ENCODE results near the gene TRMT44. TPM values are rescaled to one million over a fixed set of nuclear protein-coding genes. Genes with fewer than 3 reads are reported as not detected.

TRMT44 gene
- total RNA-seq, 1 donor from 2014 or later: 11.6 TPM

GRCh38 chr4:8434251-8435073 lies 6.1 kb upstream of the TRMT44 start:
- DNase-seq (ENCODE audit: low spot score) (no peak), ATAC-seq (no peak)

GRCh38 chr4:8435656-8436121 lies 4.9 kb upstream of the TRMT44 start:
- ATAC-seq (no peak), DNase-seq (ENCODE audit: low spot score) (no peak)

GRCh38 chr4:8437281-8437680 lies 3.3 kb upstream of the TRMT44 start:
- ATAC-seq: no peak
- DNase-seq (ENCODE audit: low spot score): no peak

- ATAC-seq (no peak), DNase-seq (ENCODE audit: low spot score) (no peak)
These were observed 1.8 kb upstream of the TRMT44 start for GRCh38 chr4:8438743-8439142.

- no peak for DNase-seq (ENCODE audit: low spot score)
These were observed 1.4 kb upstream of the TRMT44 start for GRCh38 chr4:8439168-8439567.

GRCh38 chr4:8439914-8440491 lies 574 bp upstream of the TRMT44 start:
- peak; percentile 55 for ATAC-seq
- no peak for DNase-seq (ENCODE audit: low spot score)

More at GRCh38 chr4:8439168-8439567, 1.4 kb upstream of the TRMT44 start:
- ATAC-seq: no peak

GRCh38 chr4:8441499-8442091 lies 1.0 kb downstream of the TRMT44 start:
- ATAC-seq (no peak), DNase-seq (ENCODE audit: low spot score) (no peak)

- no peak for ATAC-seq
- no peak for DNase-seq (ENCODE audit: low spot score)
These were observed 2.2 kb downstream of the TRMT44 start for GRCh38 chr4:8442596-8443358.

GRCh38 chr4:8443801-8444200 lies 3.2 kb downstream of the TRMT44 start:
- no peak for DNase-seq (ENCODE audit: low spot score)
- no peak for ATAC-seq

- no peak for ATAC-seq
- DNase-seq (ENCODE audit: low spot score): no peak
These were observed 5.5 kb downstream of the TRMT44 start for GRCh38 chr4:8446122-8446521.

GRCh38 chr4:8451440-8452182 lies 11.0 kb downstream of the TRMT44 start:
- DNase-seq (ENCODE audit: low spot score): no peak
- peak; percentile 52 for ATAC-seq

GRCh38 chr4:8453957-8454356 lies 13.4 kb downstream of the TRMT44 start:
- DNase-seq (ENCODE audit: low spot score): no peak
- ATAC-seq: peak; percentile 70

GRCh38 chr4:8457646-8458252 lies 17.2 kb downstream of the TRMT44 start:
- ATAC-seq (no peak), DNase-seq (ENCODE audit: low spot score) (no peak)

GRCh38 chr4:8459867-8460445 lies 19.4 kb downstream of the TRMT44 start:
- ATAC-seq (peak; percentile 88), DNase-seq (ENCODE audit: low spot score) (no peak)

GRCh38 chr4:8461086-8461485 lies 20.5 kb downstream of the TRMT44 start:
- no peak for ATAC-seq
- DNase-seq (ENCODE audit: low spot score): no peak

- no peak for DNase-seq (ENCODE audit: low spot score)
- no peak for ATAC-seq
These were observed 21.0 kb downstream of the TRMT44 start for GRCh38 chr4:8461616-8462015.

- DNase-seq (ENCODE audit: low spot score): no peak
- ATAC-seq: no peak
These were observed 23.2 kb downstream of the TRMT44 start for GRCh38 chr4:8463811-8464210.

- ATAC-seq (no peak), DNase-seq (ENCODE audit: low spot score) (no peak)
These were observed 23.8 kb downstream of the TRMT44 start for GRCh38 chr4:8464381-8464780.

Measured in left lobe of liver (tissue), 2 donors.